Measurements from ENCODE around the gene AP2A2. TPM values are rescaled to one million over a fixed set of nuclear protein-coding genes. Genes with fewer than 3 reads are reported as not detected.

AP2A2 gene
- total and polyA plus RNA-seq, 2 donors (not counting 1 experiment from before 2014, with no cell fraction given): 53.1 to 57.0 TPM

- intact Hi-C loops (cut with micrococcal nuclease): no loop called here
- no peak overlapping the region for H3K4me2 ChIP-seq (replicated peaks; ENCODE audit: low read depth, low read length, poor library complexity, severe bottlenecking)
- no peak overlapping the region for H3K27ac ChIP-seq (ENCODE audit: low read length in 2 of 2)
- no peaks in the 10 kb centered on the region for H3K9me3 Mint-ChIP-seq (ENCODE audit: insufficient read depth)
- TF ChIP-seq EZH2 (IDR thresholded peaks at IDR 0.05; ENCODE audit: borderline replicate concordance, insufficient read depth, low read depth, low read length, poor library complexity, severe bottlenecking) (no peak), CTCF (IDR thresholded peaks at IDR 0.05) (no peak)
- no peak overlapping the region for H3K27ac Mint-ChIP-seq
- ATAC-seq (ENCODE audit: low read depth): no peak
- no peak overlapping the region for H3K9ac ChIP-seq (ENCODE audit: low read length)
- no peaks in the 10 kb centered on the region for H3K9me3 ChIP-seq (ENCODE audit: control extremely low read depth in 1 of 3, control insufficient read depth in 2 of 3, insufficient read depth in 1 of 3, low read length in 2 of 3)
- ChIA-PET POLR2A (no interaction called here), CTCF (no interaction called here)
- no peaks in the 10 kb centered on the region for H3K4me1 ChIP-seq (ENCODE audit: control insufficient read depth in 2 of 2, insufficient read depth in 2 of 2, low read length in 2 of 2)
- no peaks in the 10 kb centered on the region for H3K27me3 ChIP-seq (replicated peaks in 1 of 4; ENCODE audit: control extremely low read depth in 1 of 4, control insufficient read depth in 3 of 4, insufficient read depth in 4 of 4, low read length in 3 of 4)
- 88% methylated on average over 13 of the region's 16 CpGs for WGBS (ENCODE audit: insufficient coverage)
- no peak for DNase-seq
- H3K79me2 ChIP-seq (ENCODE audit: control insufficient read depth, insufficient read depth, low read length): no peaks in the 10 kb centered on the region
- H3K4me3 ChIP-seq (ENCODE audit: control extremely low read depth in 1 of 5, extremely low read depth in 1 of 5, insufficient read depth in 1 of 5, low read depth in 2 of 5, low read length in 4 of 5): no peak overlapping the region
- H3K27me3 Mint-ChIP-seq: peaks cover 3% of the 10 kb centered on the region
- H3K36me3 ChIP-seq (replicated peaks in 1 of 2; ENCODE audit: control extremely low read depth in 1 of 2, control insufficient read depth in 1 of 2, extremely low read depth in 1 of 2, insufficient read depth in 2 of 2, low read length in 1 of 2): no peaks in the 10 kb centered on the region
- H4K20me1 ChIP-seq (ENCODE audit: control insufficient read depth, insufficient read depth, low read length, poor library complexity, severe bottlenecking): no peaks in the 10 kb centered on the region
- no peaks in the 10 kb centered on the region for H3K4me1 Mint-ChIP-seq
- H3K4me3 Mint-ChIP-seq: no peak overlapping the region
- H2AFZ ChIP-seq (ENCODE audit: insufficient read depth, low read depth, low read length, poor library complexity, severe bottlenecking): no peak overlapping the region
Measured at GRCh38 chr11:1040428-1041148, 114.9 kb downstream of the AP2A2 start.

- DNase-seq: no peak
- no peaks in the 10 kb centered on the region for H3K4me1 ChIP-seq (ENCODE audit: control insufficient read depth in 2 of 2, insufficient read depth in 2 of 2, low read length in 2 of 2)
- ChIA-PET CTCF (no interaction called here), POLR2A (no interaction called here)
- H4K20me1 ChIP-seq (ENCODE audit: control insufficient read depth, insufficient read depth, low read length, poor library complexity, severe bottlenecking): no peaks in the 10 kb centered on the region
- ATAC-seq (ENCODE audit: low read depth): no peak
- H3K9me3 Mint-ChIP-seq (ENCODE audit: insufficient read depth): no peaks in the 10 kb centered on the region
- H3K9me3 ChIP-seq (ENCODE audit: control extremely low read depth in 1 of 3, control insufficient read depth in 2 of 3, insufficient read depth in 1 of 3, low read length in 2 of 3): no peaks in the 10 kb centered on the region
- WGBS (ENCODE audit: insufficient coverage): 80% methylated on average over 8 of the region's 8 CpGs
- intact Hi-C loops (cut with micrococcal nuclease): no loop called here
- no peak overlapping the region for H3K9ac ChIP-seq (ENCODE audit: low read length)
- no peak overlapping the region for H3K27ac Mint-ChIP-seq
- H3K36me3 ChIP-seq (replicated peaks in 1 of 2; ENCODE audit: control extremely low read depth in 1 of 2, control insufficient read depth in 1 of 2, extremely low read depth in 1 of 2, insufficient read depth in 2 of 2, low read length in 1 of 2): no peaks in the 10 kb centered on the region
- H3K4me3 Mint-ChIP-seq: no peak overlapping the region
- H3K4me3 ChIP-seq (ENCODE audit: control extremely low read depth in 1 of 5, extremely low read depth in 1 of 5, insufficient read depth in 1 of 5, low read depth in 2 of 5, low read length in 4 of 5): no peak overlapping the region
- no peak overlapping the region for H3K4me2 ChIP-seq (replicated peaks; ENCODE audit: low read depth, low read length, poor library complexity, severe bottlenecking)
- no peak overlapping the region for H2AFZ ChIP-seq (ENCODE audit: insufficient read depth, low read depth, low read length, poor library complexity, severe bottlenecking)
- no peak overlapping the region for H3K27ac ChIP-seq (ENCODE audit: low read length in 2 of 2)
- H3K27me3 ChIP-seq (replicated peaks in 1 of 4; ENCODE audit: control extremely low read depth in 1 of 4, control insufficient read depth in 3 of 4, insufficient read depth in 4 of 4, low read length in 3 of 4): no peaks in the 10 kb centered on the region
- peaks cover 3% of the 10 kb centered on the region for H3K27me3 Mint-ChIP-seq
- H3K79me2 ChIP-seq (ENCODE audit: control insufficient read depth, insufficient read depth, low read length): no peaks in the 10 kb centered on the region
- no peak for TF ChIP-seq EZH2 (IDR thresholded peaks at IDR 0.05; ENCODE audit: borderline replicate concordance, insufficient read depth, low read depth, low read length, poor library complexity, severe bottlenecking)
- no peak for TF ChIP-seq CTCF (IDR thresholded peaks at IDR 0.05)
- H3K4me1 Mint-ChIP-seq: no peaks in the 10 kb centered on the region
Measured at GRCh38 chr11:1041149-1041467, 115.4 kb downstream of the AP2A2 start.

Data from B cell (primary cell).